GM19023 (cell line): ENCODE data around the gene SZRD1.

ENCODE experiments used
- ATAC-seq: cut with Tn5 transposase; IDR thresholded peaks from one replicate; pipeline ENCODE4 v1.9.1; 2021; ENCODE audit warnings: mild to moderate bottlenecking, moderate library complexity; ENCODE audit not compliant: unreplicated experiment

SZRD1 gene

GRCh38 chr1:16436946-16437474 lies 70.0 kb downstream of the SZRD1 start, which contains the start of gene SPATA21:
Gene SPATA21 (minus strand): TSS chr1:16437424. CDS start chr1:16431371, 6,053 bp downstream.
- ATAC-seq: no peak

GRCh38 chr1:16438516-16438915 lies 71.5 kb downstream of the SZRD1 start:
- no peak for ATAC-seq

- ATAC-seq: no peak
Measured at GRCh38 chr1:16438924-16439323, 71.9 kb downstream of the SZRD1 start.

GRCh38 chr1:16440131-16440469 lies 73.1 kb downstream of the SZRD1 start:
- peak; percentile 22 for ATAC-seq

- peak; percentile 81 for ATAC-seq
Measured at GRCh38 chr1:16440470-16441281, 73.6 kb downstream of the SZRD1 start, which contains the start of gene NECAP2. Gene NECAP2 (plus strand): TSS chr1:16440724. CDS start chr1:16440762, 38 bp downstream.

- peak; percentile 6 for ATAC-seq
Measured at GRCh38 chr1:16441282-16441665, 74.2 kb downstream of the SZRD1 start.

GRCh38 chr1:16442265-16442664 lies 75.2 kb downstream of the SZRD1 start:
- ATAC-seq: no peak

GRCh38 chr1:16442941-16443340 lies 75.9 kb downstream of the SZRD1 start:
- no peak for ATAC-seq

- ATAC-seq: no peak
Measured at GRCh38 chr1:16443975-16444770, 77.1 kb downstream of the SZRD1 start.

- ATAC-seq: no peak
Measured at GRCh38 chr1:16445052-16445451, 78.0 kb downstream of the SZRD1 start.

GRCh38 chr1:16446116-16446515 lies 79.1 kb downstream of the SZRD1 start:
- no peak for ATAC-seq

- ATAC-seq: no peak
Measured at GRCh38 chr1:16447641-16448040, 80.6 kb downstream of the SZRD1 start.
